WI38 (cell line): ENCODE data around the gene AXIN2.

Experiments used
- H3K4me3 ChIP-seq: 2 replicates; pipeline ENCODE4 v1.5.1; 2011; ENCODE audit warnings: low read depth, mild to moderate bottlenecking, control low read depth, low read length
- CTCF ChIP-seq: IDR thresholded peaks from 2 replicates; pipeline ENCODE4 v1.5.1; 2012; ENCODE audit warnings: low read depth, mild to moderate bottlenecking, control low read depth, low read length

Gene AXIN2

DNA sequence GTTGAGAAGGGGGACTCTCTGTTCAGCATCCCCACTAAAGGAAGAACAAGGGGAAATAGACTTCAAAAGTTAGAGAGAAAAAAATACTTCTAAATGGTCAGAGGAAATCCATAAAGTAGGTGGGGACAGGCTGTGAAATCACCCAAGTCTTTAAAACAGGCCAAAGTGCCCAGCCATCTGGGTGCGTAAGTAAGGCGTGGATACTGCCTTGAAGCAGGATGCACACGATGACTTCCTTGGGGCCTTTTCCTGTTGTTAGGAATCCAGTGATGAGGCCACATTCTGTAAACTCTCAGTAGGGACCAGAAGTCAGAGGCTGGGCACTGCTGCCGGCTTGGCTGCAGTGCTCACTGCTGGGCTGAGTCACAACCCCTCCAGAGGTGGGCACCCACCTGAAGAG, 9.2 kb downstream of the AXIN2 start:
- no peak overlapping the region for H3K4me3 ChIP-seq

GRCh38 chr17:65551267-65552040, 10.0 kb downstream of the AXIN2 start:
- H3K4me3 ChIP-seq = no peak overlapping the region
- no peak for TF ChIP-seq CTCF

More for the DNA sequence above, 9.2 kb downstream of the AXIN2 start:
- no peak for TF ChIP-seq CTCF

DNA sequence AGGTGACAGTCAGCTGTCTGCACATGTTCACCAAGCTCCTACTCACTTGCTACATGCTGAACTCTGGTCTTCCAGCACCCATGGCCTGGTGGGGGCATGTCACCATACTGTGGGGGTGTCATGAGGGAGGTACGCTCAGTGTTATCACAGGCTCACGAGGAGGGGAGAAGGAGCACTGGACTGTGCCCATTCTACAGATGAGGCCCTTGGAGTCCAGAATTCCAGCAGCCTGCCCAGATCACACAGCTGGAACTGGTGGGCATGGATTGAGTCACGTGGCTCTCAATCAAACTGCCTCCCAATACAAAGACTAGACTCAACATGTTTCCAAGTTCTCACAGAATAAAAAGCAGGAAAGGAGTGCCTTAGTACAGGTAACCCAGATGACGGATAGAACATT, 10.7 kb downstream of the AXIN2 start:
- no peak for TF ChIP-seq CTCF
- H3K4me3 ChIP-seq = no peak overlapping the region

DNA sequence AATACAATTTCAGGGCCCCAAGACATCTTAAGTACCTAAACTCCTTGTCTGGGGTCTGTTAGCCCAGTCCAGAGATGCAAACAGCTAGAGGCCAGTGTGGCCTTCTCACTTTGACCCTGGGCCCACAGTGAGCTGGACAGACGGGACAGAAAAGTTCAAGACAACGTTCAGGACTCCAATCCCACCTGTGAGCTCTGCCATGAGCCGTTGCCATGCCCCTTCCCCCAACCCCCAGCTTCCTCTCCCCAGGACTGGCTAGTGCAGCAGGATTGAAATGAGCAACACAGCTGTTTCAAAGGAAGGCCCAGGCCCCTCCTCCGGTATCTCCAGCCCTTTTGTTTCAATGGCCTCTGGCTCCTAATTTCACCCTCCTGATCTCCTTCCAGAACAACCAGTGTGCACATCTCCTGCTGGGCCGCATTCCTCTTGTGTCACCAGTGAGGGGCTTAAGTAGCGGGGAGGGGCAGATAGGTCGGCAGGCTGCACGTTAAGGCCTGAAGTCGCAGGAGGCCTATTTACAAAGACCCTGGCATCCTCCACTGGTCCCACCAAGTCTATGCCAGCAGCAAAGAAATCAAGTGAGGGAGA, 11.3 kb downstream of the AXIN2 start:
- H3K4me3 ChIP-seq = no peak overlapping the region
- no peak for TF ChIP-seq CTCF

- TF ChIP-seq CTCF = no peak
- no peak overlapping the region for H3K4me3 ChIP-seq
These were observed 13.0 kb downstream of the AXIN2 start for GRCh38 chr17:65548269-65548969.

- no peak for TF ChIP-seq CTCF
These were observed 14.2 kb downstream of the AXIN2 start for GRCh38 chr17:65547253-65547670.

GRCh38 chr17:65546579-65546978, 14.9 kb downstream of the AXIN2 start:
- TF ChIP-seq CTCF = no peak
- no peak overlapping the region for H3K4me3 ChIP-seq

More at GRCh38 chr17:65547253-65547670, 14.2 kb downstream of the AXIN2 start:
- H3K4me3 ChIP-seq = no peak overlapping the region
